ENCODE data around the gene ADRA2C. TPM values are rescaled to one million over a fixed set of nuclear protein-coding genes. Genes with fewer than 3 reads are reported as not detected.
A peak's percentile ranks its signal among the peaks of the same experiment; 100 is the strongest.

ADRA2C gene
- total and polyA plus RNA-seq, 12 donors = 2.8 to 8.8 (median 5.5) TPM

DNA sequence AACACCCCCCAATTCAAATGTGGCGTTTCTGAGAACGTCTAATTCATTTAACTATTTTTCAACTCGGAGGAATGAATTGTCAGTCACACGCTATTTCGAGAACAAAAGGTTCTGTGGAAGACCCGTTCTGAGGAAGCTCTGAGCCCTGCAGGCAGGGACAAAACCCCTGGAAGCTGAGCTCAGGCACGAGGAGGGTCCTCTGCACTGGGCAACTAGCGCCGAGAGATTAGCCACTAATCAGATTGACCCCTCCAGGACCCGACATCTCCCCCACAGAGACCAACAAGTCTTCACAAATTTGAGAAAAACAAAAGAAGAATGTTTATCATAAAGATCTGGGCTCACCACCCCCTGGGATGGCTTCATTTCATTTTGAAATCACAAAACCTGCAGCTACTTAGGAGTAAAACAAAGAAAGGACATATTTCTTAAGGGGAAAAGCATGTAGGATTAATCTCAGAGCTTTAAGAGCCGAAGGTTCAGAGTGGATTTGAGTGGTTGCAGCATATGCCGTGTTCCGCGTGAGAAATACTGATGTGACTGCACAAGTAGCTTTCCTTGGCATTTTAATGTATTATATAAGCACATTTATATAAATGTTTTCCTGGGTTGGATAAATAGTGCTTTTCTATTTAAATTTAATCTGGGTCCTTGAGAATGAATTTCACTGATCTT is 41.8 kb downstream of the ADRA2C start:
- Histone ChIP-seq H3K9me3 (no peaks in the 10 kb centered on the region), H3K4me3 (no peak overlapping the region), H3K4me1 (no peaks in the 10 kb centered on the region), H3K27ac (no peak overlapping the region), H3K36me3 (no peaks in the 10 kb centered on the region), H3K27me3 (peaks cover 0 to 75% (median 60%) of the 10 kb centered on the region in 7 donors)
- WGBS, 2 donors = 16% methylated on average over 14 of the region's 14 CpGs
- DNase-seq (no peak), ATAC-seq (no peak)
- TF ChIP-seq, protein P1, sequence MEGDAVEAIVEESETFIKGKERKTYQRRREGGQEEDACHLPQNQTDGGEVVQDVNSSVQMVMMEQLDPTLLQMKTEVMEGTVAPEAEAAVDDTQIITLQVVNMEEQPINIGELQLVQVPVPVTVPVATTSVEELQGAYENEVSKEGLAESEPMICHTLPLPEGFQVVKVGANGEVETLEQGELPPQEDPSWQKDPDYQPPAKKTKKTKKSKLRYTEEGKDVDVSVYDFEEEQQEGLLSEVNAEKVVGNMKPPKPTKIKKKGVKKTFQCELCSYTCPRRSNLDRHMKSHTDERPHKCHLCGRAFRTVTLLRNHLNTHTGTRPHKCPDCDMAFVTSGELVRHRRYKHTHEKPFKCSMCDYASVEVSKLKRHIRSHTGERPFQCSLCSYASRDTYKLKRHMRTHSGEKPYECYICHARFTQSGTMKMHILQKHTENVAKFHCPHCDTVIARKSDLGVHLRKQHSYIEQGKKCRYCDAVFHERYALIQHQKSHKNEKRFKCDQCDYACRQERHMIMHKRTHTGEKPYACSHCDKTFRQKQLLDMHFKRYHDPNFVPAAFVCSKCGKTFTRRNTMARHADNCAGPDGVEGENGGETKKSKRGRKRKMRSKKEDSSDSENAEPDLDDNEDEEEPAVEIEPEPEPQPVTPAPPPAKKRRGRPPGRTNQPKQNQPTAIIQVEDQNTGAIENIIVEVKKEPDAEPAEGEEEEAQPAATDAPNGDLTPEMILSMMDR (IDR thresholded peaks at IDR 0.05) = no peak
- intact Hi-C loops (cut with DNase I) = no loop called here

GRCh38 chr4:3808597-3808996 is 42.4 kb downstream of the ADRA2C start:
- no peak overlapping the region for H3K4me3 ChIP-seq
- DNase-seq = no peak
- TF ChIP-seq, protein P1 (IDR thresholded peaks at IDR 0.05) = no peak
- H3K27me3 ChIP-seq = peaks cover 0 to 71% (median 54%) of the 10 kb centered on the region in 7 donors
- no peaks in the 10 kb centered on the region for H3K36me3 ChIP-seq
- no peaks in the 10 kb centered on the region for H3K9me3 ChIP-seq
- intact Hi-C loops (cut with DNase I) = no loop called here
- no peaks in the 10 kb centered on the region for H3K4me1 ChIP-seq
- 56 to 60% methylated on average over 5 of the region's 5 CpGs for WGBS, 2 donors
- ATAC-seq = no peak
- no peak overlapping the region for H3K27ac ChIP-seq

GRCh38 chr4:3809028-3809427 is 42.8 kb downstream of the ADRA2C start:
- no peak overlapping the region for H3K4me3 ChIP-seq
- 90 to 92% methylated on average over 29 of the region's 29 CpGs for WGBS, 2 donors
- no peak overlapping the region for H3K27ac ChIP-seq
- no peaks in the 10 kb centered on the region for H3K9me3 ChIP-seq
- intact Hi-C loops (cut with DNase I) = no loop called here
- ATAC-seq (peak in 1 of 8 donors; percentile 57), DNase-seq (no peak)
- TF ChIP-seq, protein P1 (IDR thresholded peaks at IDR 0.05) = no peak
- H3K27me3 ChIP-seq = peaks cover 0 to 67% (median 50%) of the 10 kb centered on the region in 7 donors
- H3K36me3 ChIP-seq = no peaks in the 10 kb centered on the region
- H3K4me1 ChIP-seq = no peaks in the 10 kb centered on the region

- intact Hi-C loops (cut with DNase I) = no loop called here
- no peak overlapping the region for H3K4me3 ChIP-seq
- ATAC-seq (no peak), DNase-seq (no peak)
- H3K4me1 ChIP-seq = no peaks in the 10 kb centered on the region
- TF ChIP-seq, protein P1 (IDR thresholded peaks at IDR 0.05) = no peak
- H3K27me3 ChIP-seq = peaks cover 0 to 61% (median 45%) of the 10 kb centered on the region in 7 donors
- 71 to 75% methylated on average over 18 of the region's 18 CpGs for WGBS, 2 donors
- no peaks in the 10 kb centered on the region for H3K9me3 ChIP-seq
- no peaks in the 10 kb centered on the region for H3K36me3 ChIP-seq
- H3K27ac ChIP-seq = no peak overlapping the region
Measured at GRCh38 chr4:3809451-3810110, 43.4 kb downstream of the ADRA2C start.
